Measurements from ENCODE around the gene ECE1. TPM values are rescaled to one million over a fixed set of nuclear protein-coding genes. Genes with fewer than 3 reads are reported as not detected.
A peak's percentile ranks its signal among the peaks of the same experiment; 100 is the strongest.

Gene ECE1
- total and polyA plus RNA-seq, 9 of the 15 experiments (the other 6 are each of a cell fraction or from before 2014, with no cell fraction given), result 0.56 to 34.8 (median 11.0) TPM

DNA sequence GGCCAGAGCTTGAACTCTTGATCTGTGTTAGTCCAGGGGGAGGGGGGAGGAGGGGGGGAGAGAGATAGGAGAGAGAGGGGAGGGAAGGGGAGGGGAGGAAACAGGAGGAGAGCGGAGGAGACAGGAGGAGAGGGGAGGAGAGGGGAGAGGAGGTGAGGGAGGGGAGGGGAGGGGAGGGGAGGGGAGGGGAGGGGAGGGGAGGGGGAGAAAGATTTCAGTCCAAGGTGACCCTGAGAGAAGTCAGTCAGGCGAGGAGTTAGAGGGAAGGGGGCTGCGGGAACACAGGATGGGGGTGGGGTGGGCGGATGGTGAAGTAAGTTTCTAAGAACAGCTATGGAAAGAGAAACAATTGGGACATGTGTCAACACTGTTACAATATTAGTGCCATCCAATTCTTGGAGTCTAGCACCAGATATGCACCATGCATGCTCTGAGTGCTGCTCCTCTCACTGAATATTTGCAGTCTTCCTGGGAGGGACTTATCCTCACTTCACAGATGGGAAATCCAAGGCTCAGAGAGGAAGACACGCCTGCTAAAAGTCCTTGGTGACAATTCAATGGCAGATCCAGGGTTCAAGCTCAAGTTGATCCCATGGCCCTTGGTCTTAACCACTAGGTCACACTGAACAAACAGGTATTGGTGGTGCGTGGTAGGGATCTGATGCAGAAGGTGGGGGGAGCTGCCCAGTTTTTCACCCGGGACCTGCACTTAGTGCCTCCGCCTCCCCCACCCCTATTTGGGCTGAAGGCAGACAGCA, 42.5 kb upstream of the ECE1 start (continued):
- TF ChIP-seq, protein P1, sequence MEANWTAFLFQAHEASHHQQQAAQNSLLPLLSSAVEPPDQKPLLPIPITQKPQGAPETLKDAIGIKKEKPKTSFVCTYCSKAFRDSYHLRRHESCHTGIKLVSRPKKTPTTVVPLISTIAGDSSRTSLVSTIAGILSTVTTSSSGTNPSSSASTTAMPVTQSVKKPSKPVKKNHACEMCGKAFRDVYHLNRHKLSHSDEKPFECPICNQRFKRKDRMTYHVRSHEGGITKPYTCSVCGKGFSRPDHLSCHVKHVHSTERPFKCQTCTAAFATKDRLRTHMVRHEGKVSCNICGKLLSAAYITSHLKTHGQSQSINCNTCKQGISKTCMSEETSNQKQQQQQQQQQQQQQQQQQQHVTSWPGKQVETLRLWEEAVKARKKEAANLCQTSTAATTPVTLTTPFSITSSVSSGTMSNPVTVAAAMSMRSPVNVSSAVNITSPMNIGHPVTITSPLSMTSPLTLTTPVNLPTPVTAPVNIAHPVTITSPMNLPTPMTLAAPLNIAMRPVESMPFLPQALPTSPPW (CRISPR knock-in tag; IDR thresholded peaks at IDR 0.05), result peak; percentile 55; the same call in 1 of the 2 replicates

DNA sequence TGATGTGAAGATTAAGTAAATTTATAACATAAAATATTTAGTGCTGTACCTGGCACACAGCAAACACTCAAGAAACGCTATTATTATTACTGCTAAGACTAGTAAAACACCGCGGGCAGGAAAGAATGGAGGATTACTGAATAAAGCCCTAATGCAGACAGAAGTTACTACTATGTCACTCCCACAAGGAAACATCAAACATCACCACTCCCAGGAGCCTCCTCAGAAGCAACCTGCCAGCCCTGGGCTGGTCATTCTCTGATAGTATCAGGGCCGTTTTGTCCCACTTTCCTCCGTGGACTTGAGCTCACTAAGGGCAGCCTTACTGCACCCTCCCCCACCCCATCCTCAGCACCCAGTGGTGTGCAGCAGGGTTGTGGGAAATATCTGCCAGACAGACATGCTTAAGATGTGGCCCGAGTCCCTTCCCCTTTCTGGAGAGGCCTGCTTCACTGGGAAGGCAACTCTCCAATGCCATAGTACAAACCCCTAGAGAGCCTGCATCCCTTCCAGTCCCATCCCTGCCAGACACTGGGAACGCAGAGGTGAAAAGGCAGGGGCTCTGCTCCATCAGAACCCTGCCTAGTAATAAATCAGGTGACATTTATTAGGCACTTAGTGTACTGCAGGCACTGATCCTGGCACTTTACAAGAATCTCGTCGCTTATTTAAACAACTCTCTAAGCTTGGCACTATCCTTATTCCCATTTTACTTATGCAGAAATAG, 41.7 kb upstream of the ECE1 start:
- ChIA-PET CTCF (ENCODE audit: low intra/inter-chr PET ratio) (interaction anchor here (3.3 kb wide), 1 partner anchor 77 kb away, joined by 15 read pairs; no protein-coding TSS in a partner anchor), POLR2A (interaction anchor here (0.8 to 1.0 kb wide), 2 partner anchors 8 to 17 kb away, joined by 3 to 4 read pairs; no protein-coding TSS in a partner anchor)
- peak overlapping the region in 1 of 2 experiments; percentile 50; a peak in 1 of 4 replicates for H3K9ac ChIP-seq (ENCODE audit: insufficient read depth in 1 of 2, low read depth in 2 of 2, low read length in 2 of 2)
- ATAC-seq (no peak; the same call in 2 of the 3 replicates), DNase-seq (ENCODE audit: extremely low read depth in 1 of 4, low spot score in 3 of 4) (no peak), FAIRE-seq (no peak)
- no peaks in the 10 kb centered on the region for H3K9me1 ChIP-seq (ENCODE audit: control insufficient read depth, insufficient read depth, low read length)
- no peaks in the 10 kb centered on the region for H3K9me3 ChIP-seq (replicated peaks; ENCODE audit: control insufficient read depth, insufficient read depth, low read depth, low read length)
- no peaks in the 10 kb centered on the region; a peak in 1 of 5 replicates for H3K27me3 ChIP-seq (ENCODE audit: control insufficient read depth in 2 of 2, insufficient read depth in 2 of 2, low read length in 2 of 2)
- H3K36me3 ChIP-seq (ENCODE audit: control insufficient read depth, insufficient read depth, low read length), result no peaks in the 10 kb centered on the region; the same call in 2 of the 3 replicates
- WGBS (ENCODE audit: insufficient coverage, low coverage, missing lambda C conversion rate), result 44% methylated on average over 9 of the region's 9 CpGs
- H3K27ac ChIP-seq (ENCODE audit: extremely low read depth, low read depth, low read length), result no peak overlapping the region
- no TSS peak for BruUV-seq (replicated peaks)
- H3K79me2 ChIP-seq (ENCODE audit: control insufficient read depth, insufficient read depth, low read length), result peaks cover 4% of the 10 kb centered on the region; the same call in 1 of the 3 replicates
- no peak overlapping the region for H2AFZ ChIP-seq (ENCODE audit: low read depth, low read length)
- H3K4me1 ChIP-seq (replicated peaks in 1 of 2; ENCODE audit: control insufficient read depth in 2 of 2, insufficient read depth in 2 of 2, low read length in 2 of 2), result peaks cover 18 to 20% of the 10 kb centered on the region in 2 experiments
- in situ Hi-C loops (cut with MboI), result no loop called here
- intact Hi-C loops (cut with micrococcal nuclease), result no loop called here
- no peak overlapping the region for H3K4me2 ChIP-seq (ENCODE audit: insufficient read depth, low read length)
- H4K20me1 ChIP-seq (replicated peaks; ENCODE audit: control insufficient read depth, insufficient read depth, low read length), result peaks cover 23% of the 10 kb centered on the region
- H3K4me3 ChIP-seq, result no peak overlapping the region
- 0 out of 2 replicates have a peak, but pooled peaks have one; percentile 19 for TF ChIP-seq ZNF695 (CRISPR knock-in tag; IDR thresholded peaks at IDR 0.05)
- no peak for TF ChIP-seq SRSF3 (IDR thresholded peaks at IDR 0.05; ENCODE audit: insufficient read depth, low read length)
- no peak for TF ChIP-seq ZNF696 (CRISPR knock-in tag; conservative IDR thresholded peaks at IDR 0.05)
- TF ChIP-seq ZNF217 (CRISPR knock-in tag; IDR thresholded peaks at IDR 0.05), result no peak
- TF ChIP-seq BCOR (IDR thresholded peaks at IDR 0.05), result no peak
- TF ChIP-seq SPI1 (IDR thresholded peaks at IDR 0.05; ENCODE audit: borderline replicate concordance, low read depth, low read length), result peak; percentile 43; the same call in 1 of the 2 replicates
- TF ChIP-seq, protein P2, sequence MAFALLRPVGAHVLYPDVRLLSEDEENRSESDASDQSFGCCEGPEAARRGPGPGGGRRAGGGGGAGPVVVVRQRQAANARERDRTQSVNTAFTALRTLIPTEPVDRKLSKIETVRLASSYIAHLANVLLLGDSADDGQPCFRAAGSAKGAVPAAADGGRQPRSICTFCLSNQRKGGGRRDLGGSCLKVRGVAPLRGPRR (CRISPR knock-in tag; IDR thresholded peaks at IDR 0.05), result no peak
- no peak for TF ChIP-seq SNRNP70 (optimal IDR thresholded peaks at IDR 0.05; ENCODE audit: low read depth, low read length)
- TF ChIP-seq, protein P3, sequence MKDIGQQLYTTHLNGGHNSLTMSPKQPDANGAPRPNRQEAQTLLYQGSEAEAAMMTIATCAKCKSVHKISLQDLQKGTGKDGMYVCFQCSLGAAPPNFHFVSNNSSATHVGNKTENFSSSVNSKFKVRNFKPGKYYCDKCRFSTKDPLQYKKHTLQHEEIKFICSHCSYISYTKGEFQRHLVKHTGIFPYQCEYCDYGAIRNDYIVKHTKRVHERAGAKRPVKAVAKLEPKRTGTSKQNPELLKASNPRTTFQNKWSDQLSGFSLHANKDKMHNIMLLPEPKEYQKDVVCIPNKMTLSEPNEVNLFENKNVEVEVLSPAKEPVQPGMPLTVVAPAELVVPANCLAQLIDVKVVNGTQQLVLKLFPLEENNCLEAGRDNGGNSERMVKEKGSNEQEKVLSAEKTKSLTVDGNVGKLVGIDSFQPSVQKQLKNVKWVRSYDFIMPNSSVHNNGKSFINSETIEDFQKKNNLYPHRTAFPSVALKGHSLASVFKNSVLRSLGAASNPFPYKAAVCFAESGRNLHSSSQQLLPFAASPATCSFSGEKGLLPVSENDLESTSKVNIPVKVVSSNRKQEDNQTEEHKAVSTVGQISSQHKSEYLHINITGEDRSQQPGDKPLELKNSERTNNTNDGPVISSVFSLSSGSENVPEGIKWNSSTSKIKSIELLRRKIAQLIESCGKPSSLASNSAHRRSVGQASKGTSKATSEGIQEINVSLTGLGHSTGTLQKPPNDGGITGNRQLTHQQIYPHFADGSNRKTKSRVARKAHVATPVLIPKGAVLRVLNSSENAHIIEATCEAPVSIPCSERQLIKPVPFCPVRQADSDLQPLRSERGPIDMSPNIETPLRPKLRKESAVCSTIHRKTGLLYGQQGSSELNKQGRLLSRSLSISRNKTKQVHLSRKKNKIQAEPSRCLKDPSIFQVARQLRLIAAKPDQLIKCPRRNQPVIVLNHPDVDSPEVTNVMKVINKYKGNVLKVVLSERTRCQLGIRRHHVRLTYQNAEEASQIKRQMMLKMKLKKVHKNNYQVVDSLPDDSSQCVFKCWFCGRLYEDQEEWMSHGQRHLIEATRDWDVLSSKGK (CRISPR knock-in tag; IDR thresholded peaks at IDR 0.05), result no peak
- TF ChIP-seq, protein P4, sequence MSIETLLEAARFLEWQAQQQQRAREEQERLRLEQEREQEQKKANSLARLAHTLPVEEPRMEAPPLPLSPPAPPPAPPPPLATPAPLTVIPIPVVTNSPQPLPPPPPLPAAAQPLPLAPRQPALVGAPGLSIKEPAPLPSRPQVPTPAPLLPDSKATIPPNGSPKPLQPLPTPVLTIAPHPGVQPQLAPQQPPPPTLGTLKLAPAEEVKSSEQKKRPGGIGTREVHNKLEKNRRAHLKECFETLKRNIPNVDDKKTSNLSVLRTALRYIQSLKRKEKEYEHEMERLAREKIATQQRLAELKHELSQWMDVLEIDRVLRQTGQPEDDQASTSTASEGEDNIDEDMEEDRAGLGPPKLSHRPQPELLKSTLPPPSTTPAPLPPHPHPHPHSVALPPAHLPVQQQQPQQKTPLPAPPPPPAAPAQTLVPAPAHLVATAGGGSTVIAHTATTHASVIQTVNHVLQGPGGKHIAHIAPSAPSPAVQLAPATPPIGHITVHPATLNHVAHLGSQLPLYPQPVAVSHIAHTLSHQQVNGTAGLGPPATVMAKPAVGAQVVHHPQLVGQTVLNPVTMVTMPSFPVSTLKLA (conservative IDR thresholded peaks at IDR 0.05), result no peak
